GM12891 (cell line): ENCODE data around the gene PBRM1.

ENCODE experiments used
- POLR2A ChIP-seq: IDR thresholded peaks from 2 replicates; pipeline ENCODE4 v1.6.1; 2011; ENCODE audit warnings: low read depth, low read length, control low read depth
- POLR2AphosphoS5 ChIP-seq: IDR thresholded peaks from 2 replicates; pipeline ENCODE4 v1.6.1; 2011; ENCODE audit warnings: low read depth, low read length, control low read depth
- SPI1 ChIP-seq: IDR thresholded peaks from 2 replicates; pipeline ENCODE4 v1.6.1; 2011; ENCODE audit warnings: low read depth, low read length, control low read depth
- TAF1 ChIP-seq: IDR thresholded peaks from 2 replicates; pipeline ENCODE4 v1.6.1; 2011; ENCODE audit warnings: low read depth, low read length, control low read depth

DNA sequence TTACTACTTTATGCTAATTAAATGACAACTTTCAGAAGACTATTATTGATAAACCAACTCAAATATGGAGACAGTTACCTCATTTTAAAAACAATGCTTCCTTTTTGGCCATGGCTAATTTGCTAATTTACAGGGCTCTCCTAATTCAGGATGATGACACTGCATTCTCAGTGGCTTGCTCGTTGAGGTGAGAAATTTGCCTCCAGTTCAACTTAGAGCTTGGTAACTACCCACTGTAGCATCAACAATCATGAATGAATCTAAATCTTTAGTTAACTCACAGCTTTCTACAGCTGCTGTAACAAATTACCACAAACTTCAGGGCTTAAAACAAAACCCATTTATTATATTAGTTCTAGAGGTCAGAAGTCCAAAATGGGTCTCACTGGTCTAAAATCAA is 14.0 kb downstream of the PBRM1 start:
- TF ChIP-seq SPI1 = no peak
- no peak for TF ChIP-seq POLR2A
- TF ChIP-seq POLR2AphosphoS5 = no peak
- TF ChIP-seq TAF1 = no peak
